ENCODE data around the gene EPHA5.
"Not testable (repeated sequence)": the region's sequence is repeated elsewhere in the genome, so short reads cannot be mapped to it uniquely, and the experiment has no call there.

EPHA5 gene

DNA sequence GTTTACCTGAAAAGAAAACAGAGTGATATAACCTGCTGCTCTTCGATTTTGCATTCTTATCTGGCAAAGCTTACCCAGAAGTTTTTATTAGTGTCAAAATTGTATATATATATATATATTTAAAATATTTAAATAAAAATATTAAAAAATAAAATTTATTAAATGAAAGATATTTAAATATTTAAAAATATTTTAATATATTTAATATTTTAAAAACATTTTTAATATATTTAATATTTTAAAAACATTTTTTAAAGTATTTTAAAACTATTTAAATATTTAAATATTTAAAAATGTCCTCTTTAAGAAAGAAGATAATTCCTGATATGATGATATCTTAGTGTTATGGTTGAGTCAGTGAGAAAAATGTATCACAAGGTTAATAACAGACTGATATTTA lies 317.2 kb downstream of the EPHA5 start:
- no peak for DNase-seq

GRCh38 chr4:65344278-65344825 lies 325.9 kb downstream of the EPHA5 start:
- DNase-seq, result no peak

DNA sequence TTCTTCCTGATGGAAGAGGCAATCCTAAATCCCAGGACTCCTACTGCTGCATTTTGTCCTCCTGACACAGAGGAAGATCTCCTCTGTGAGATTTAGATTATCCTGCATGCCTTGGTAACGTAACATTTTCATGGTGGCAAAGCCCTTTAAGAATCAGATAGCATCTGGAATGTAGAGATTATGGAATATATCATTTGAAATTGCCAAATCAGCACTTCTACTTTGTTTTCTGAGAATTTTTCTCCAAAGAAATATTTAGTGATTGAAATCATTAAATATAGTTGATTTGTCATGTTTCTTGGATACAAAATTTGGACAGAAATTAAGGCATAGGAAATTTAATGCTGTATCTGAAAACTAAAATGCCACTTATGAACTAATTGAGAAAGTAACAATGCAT lies 326.9 kb downstream of the EPHA5 start:
- no peak for DNase-seq

DNA sequence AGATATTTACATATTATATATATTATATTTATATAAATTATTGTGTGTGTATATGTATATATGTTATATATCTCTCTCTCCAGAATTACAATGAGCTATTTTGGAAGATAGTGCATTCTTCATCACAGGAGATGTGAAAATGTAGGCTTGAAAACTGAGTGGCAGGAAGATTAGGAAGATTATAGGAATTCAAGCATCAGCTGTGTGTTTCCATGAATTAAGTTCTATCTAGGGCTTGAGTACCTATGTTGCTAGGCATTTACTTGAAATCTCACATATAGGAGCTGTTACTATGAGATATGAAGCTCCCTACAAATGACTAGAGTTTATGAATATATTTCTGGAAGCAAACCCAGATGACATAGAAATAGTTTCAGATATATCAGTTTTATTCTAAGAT lies 328.7 kb downstream of the EPHA5 start:
- no peak for DNase-seq

- no peak for DNase-seq
Measured at GRCh38 chr4:65340382-65341109, 329.7 kb downstream of the EPHA5 start.

DNA sequence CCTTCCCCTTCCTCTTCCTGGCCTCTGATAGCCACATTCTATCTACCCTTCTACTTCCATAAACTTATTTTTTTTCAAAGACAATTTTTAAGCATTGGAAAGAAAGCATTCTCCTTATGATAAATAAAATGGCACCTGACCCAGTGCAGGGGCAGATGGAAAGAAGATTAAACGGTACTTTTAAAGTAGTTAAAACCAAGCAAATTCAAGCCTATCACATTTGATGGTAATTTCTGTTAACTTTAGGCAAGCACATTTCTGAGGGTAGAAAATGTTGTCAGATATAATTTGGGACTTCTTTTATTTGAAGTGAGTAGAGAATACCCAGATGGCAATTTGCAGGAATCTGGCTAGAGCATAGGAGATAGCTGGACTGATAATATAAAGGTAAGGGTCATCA lies 332.9 kb downstream of the EPHA5 start:
- no peak for DNase-seq

GRCh38 chr4:65336465-65336864 lies 333.8 kb downstream of the EPHA5 start:
- no peak for DNase-seq

DNA sequence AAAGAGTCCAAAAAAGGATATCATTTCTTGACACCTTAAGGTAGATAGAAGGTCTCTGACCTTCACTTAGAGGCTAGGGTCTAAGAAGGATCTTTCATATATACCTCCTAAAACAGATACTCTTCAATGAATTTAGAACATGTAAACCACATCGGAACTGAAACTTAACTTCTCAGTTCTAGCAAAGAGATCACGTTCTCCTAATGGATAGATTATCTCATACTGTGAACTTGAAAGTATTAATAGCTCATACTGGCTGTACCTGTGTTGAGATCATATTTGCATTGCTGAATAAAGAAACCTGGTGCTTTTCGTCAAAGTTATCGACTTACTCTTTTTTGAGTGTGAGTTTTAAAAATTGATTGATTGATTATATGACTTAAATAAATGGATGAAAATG lies 353.8 kb downstream of the EPHA5 start:
- DNase-seq, result no peak

DNA sequence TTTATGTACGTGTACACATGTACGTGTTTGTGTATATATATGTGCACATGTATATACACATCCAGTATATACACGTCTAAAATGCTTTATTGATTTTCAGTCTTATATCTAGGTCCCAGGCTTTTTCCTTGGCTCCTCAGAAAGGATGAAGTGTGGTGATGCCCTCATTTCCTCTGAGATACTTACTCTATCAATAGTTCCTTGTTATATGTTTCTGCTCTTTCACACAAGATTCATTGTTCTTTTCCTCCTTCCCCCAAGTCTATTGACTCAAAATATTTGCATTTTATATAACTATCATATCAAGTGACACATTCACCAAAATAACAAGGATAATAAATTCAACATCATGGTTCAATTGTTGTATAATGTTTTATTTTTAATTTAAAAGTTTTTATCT lies 359.2 kb downstream of the EPHA5 start:
- DNase-seq, result no peak

DNA sequence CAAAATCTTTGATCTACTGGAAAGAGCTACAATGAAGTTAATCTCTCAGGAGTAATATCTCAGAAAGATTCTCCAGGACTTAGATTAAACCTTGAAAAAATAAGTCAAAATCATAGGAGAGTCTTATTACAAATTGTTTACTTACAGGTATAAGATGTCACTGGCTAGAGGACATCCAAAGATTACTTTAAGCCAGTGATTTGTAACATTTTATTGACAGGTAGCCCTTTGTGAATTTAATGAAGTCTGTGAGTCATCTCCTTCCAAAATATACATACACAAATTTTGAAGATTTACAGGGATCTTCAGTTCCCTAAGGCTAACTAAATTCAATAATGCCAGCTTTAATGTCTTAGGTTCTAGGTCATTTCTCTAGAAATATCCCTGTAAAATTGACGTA lies 359.7 kb downstream of the EPHA5 start:
- DNase-seq, result no peak

- not testable (repeated sequence) for DNase-seq
Measured at GRCh38 chr4:65308626-65309025, 361.7 kb downstream of the EPHA5 start.

- no peak for DNase-seq
Measured at GRCh38 chr4:65302145-65302544, 368.1 kb downstream of the EPHA5 start.

DNA sequence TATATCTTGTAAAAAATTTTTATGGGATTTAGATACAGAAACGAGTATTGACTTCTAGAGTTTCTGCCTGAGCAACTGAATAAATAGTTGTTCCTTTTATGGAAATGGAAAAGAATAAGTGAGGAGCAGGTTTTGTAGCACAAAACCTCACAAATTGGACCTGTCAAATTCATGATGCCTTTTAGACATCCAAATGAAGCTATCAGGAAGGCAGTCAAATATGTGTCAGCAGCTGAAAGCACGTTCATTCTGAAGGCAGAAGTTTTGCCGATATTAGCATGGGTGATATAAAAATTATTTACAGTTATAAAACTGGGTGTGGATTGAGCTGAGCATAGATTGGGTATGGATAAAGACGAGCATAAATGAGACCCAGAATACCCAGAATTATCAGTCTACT lies 374.0 kb downstream of the EPHA5 start:
- DNase-seq, result no peak

DNA sequence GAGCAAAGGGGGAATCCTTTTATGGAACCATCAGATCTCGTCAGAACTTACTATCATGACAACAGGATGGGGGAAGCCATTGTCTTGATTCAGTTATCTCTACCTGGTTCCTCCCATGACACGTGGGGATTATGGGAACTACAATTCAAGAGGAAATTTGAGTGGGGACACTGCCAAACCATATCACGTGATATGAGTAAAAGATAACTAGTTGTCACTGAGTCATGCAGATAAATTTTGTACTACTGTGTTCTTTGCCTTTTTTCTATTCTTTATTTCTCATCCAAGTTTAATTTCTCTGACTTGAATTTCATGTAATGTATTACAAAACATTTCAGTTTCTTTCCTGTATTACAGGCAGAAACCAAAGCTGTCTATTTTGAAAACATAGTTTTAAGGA lies 383.2 kb downstream of the EPHA5 start:
- no peak for DNase-seq
